ENCODE results near the gene MORF4L2. TPM values are rescaled to one million over a fixed set of nuclear protein-coding genes. Genes with fewer than 3 reads are reported as not detected.
A peak's percentile ranks its signal among the peaks of the same experiment; 100 is the strongest.

MORF4L2 gene
- total and polyA plus RNA-seq, 9 donors: 457 to 960 (median 682) TPM

- TF ChIP-seq POLR2A (IDR thresholded peaks at IDR 0.05): peak; percentile 40
- peak; percentile 28 to 51 (median 31) for TF ChIP-seq CTCF (IDR thresholded peaks at IDR 0.05)
- TF ChIP-seq EP300 (IDR thresholded peaks at IDR 0.05): no peak
- DNase-seq: peak; percentile 76 to 84 (median 77)
- peak overlapping the region; percentile 59 for H3K4me3 ChIP-seq
- H3K27ac ChIP-seq: peak overlapping the region; percentile 92 to 94
- intact Hi-C loops (cut with DNase I): loop anchor here (2.0 to 10.0 kb wide), 4 partner anchors 55 to 95 kb away; partner anchors contain the start of gene MORF4L2 (in 3 of the 4)
- H3K36me3 ChIP-seq: no peaks in the 10 kb centered on the region
- WGBS, 3 donors: 17 to 21% (median 21%) methylated on average over 49 of the region's 49 CpGs
- H3K27me3 ChIP-seq: no peaks in the 10 kb centered on the region
- H3K9me3 ChIP-seq: no peaks in the 10 kb centered on the region
- H3K4me1 ChIP-seq (ENCODE audit: insufficient read depth): no peaks in the 10 kb centered on the region
Measured at GRCh38 chrX:103629318-103630170, 57.0 kb downstream of the MORF4L2 start.

- intact Hi-C loops (cut with DNase I): loop anchor here in 3 of 4 donors (2.0 to 10.0 kb wide), 4 partner anchors 56 to 94 kb away; partner anchors contain the start of gene MORF4L2 (in 1 of the 3)
- H3K4me3 ChIP-seq: peak within 1 kb of the TSS; percentile 59
- no peaks in the 10 kb centered on the region for H3K36me3 ChIP-seq
- H3K27ac ChIP-seq: peak within 1 kb of the TSS; percentile 92 to 94
- no peaks in the 10 kb centered on the region for H3K9me3 ChIP-seq
- 22 to 30% (median 23%) methylated on average over 32 of the region's 32 CpGs for WGBS, 3 donors
- no peaks in the 10 kb centered on the region for H3K27me3 ChIP-seq
- DNase-seq: peak; percentile 69 to 80 (median 76)
- peaks cover 2% of the 10 kb centered on the region for H3K4me1 ChIP-seq (ENCODE audit: insufficient read depth)
- TF ChIP-seq POLR2A (IDR thresholded peaks at IDR 0.05) (peak; percentile 65), EP300 (IDR thresholded peaks at IDR 0.05) (peak; percentile 12), CTCF (IDR thresholded peaks at IDR 0.05) (peak in 1 of 3 donors; percentile 16)
Measured at GRCh38 chrX:103628386-103629317, 57.8 kb downstream of the MORF4L2 start, which contains the start of gene TCEAL1. TSS of gene TCEAL1 (plus strand) at chrX:103628975. CDS start at chrX:103629917, 942 bp downstream.

- no peaks in the 10 kb centered on the region for H3K27me3 ChIP-seq
- H3K9me3 ChIP-seq: no peaks in the 10 kb centered on the region
- H3K36me3 ChIP-seq: no peaks in the 10 kb centered on the region
- H3K27ac ChIP-seq: peak overlapping the region in 1 of 2 donors; percentile 9
- intact Hi-C loops (cut with DNase I): loop anchor here in 2 of 4 donors (5.0 to 10.0 kb wide), 3 partner anchors 58 to 92 kb away; partner anchors contain the start of gene MORF4L2 (in 1 of the 2)
- TF ChIP-seq CTCF (IDR thresholded peaks at IDR 0.05) (no peak), EP300 (IDR thresholded peaks at IDR 0.05) (no peak), POLR2A (IDR thresholded peaks at IDR 0.05) (no peak)
- DNase-seq: no peak
- peaks cover 2% of the 10 kb centered on the region for H3K4me1 ChIP-seq (ENCODE audit: insufficient read depth)
- no peak overlapping the region for H3K4me3 ChIP-seq
Measured at GRCh38 chrX:103626855-103627254, 59.6 kb downstream of the MORF4L2 start.

Other genes starting within 250 kb of the MORF4L2 start
- gene RAB40A, start 167.2 kb downstream of the MORF4L2 start, total RNA-seq: 1 to 10 TPM in 6 of 7 donors, under 1 TPM in 1; 0.81 to 7.4 (median 5.1) TPM
- gene RAB40A, start 167.2 kb downstream of the MORF4L2 start, polyA plus RNA-seq: 1 to 10 TPM; 1.9 to 2.5 TPM
- gene TCEAL4, start 101.2 kb downstream of the MORF4L2 start, total RNA-seq: 100 to 1,000 TPM; 333 to 772 (median 462) TPM
- gene TCEAL4, start 101.2 kb downstream of the MORF4L2 start, polyA plus RNA-seq: 1,000 to 10,000 TPM in 1 of 2 donors, 100 to 1,000 TPM in 1; 942 to 1,592 TPM
- gene TCEAL3, start 78.7 kb downstream of the MORF4L2 start, total RNA-seq: 100 to 1,000 TPM in 4 of 7 donors, 10 to 100 TPM in 3; 67.8 to 150 (median 118) TPM
- 100 to 1,000 TPM; 146 to 195 TPM for gene TCEAL3, start 78.7 kb downstream of the MORF4L2 start, polyA plus RNA-seq
- gene TCEAL1, start 57.7 kb downstream of the MORF4L2 start, total RNA-seq: 100 to 1,000 TPM; 112 to 525 (median 234) TPM
- gene TCEAL1, start 57.7 kb downstream of the MORF4L2 start, polyA plus RNA-seq: 100 to 1,000 TPM; 156 to 304 TPM
- gene TMEM31, start 24.2 kb upstream of the MORF4L2 start, total RNA-seq: 1 to 10 TPM in 2 of 7 donors, under 1 TPM in 4, not detected in 1; 0.35 to 1.1 (median 0.60) TPM
- under 1 TPM; 0.58 to 0.85 TPM for gene TMEM31, start 24.2 kb upstream of the MORF4L2 start, polyA plus RNA-seq
- gene PLP1, start 90.1 kb upstream of the MORF4L2 start, total RNA-seq: 10 to 100 TPM in 1 of 7 donors, 1 to 10 TPM in 5, under 1 TPM in 1; 0.98 to 17.4 (median 5.5) TPM
- gene PLP1, start 90.1 kb upstream of the MORF4L2 start, polyA plus RNA-seq: 10 to 100 TPM in 1 of 2 donors, 1 to 10 TPM in 1; 5.1 to 11.1 TPM
- gene RAB9B, start 145.6 kb upstream of the MORF4L2 start, total RNA-seq: 10 to 100 TPM in 5 of 7 donors, 1 to 10 TPM in 2; 3.7 to 23.8 (median 12.6) TPM
- gene RAB9B, start 145.6 kb upstream of the MORF4L2 start, polyA plus RNA-seq: 10 to 100 TPM in 1 of 2 donors, 1 to 10 TPM in 1; 6.8 to 14.0 TPM